OCI-LY1 (cell line): ENCODE measurements around the gene PHC1.

ENCODE experiments used
- CTCF ChIP-seq: fragments of 200-600 bp; sonication (generic), shearing (Covaris generic); IDR thresholded peaks from 2 replicates; pipeline ENCODE4 v1.5.1; 2017; ENCODE audit warnings: mild to moderate bottlenecking, antibody characterized with exemption, low read length, moderate library complexity, mixed read lengths
- EZH2 ChIP-seq: fragments of 200-600 bp; sonication (generic), shearing (Covaris generic); IDR thresholded peaks from 2 replicates; pipeline ENCODE4 v1.8.0; 2017; ENCODE audit warnings: borderline replicate concordance, mixed run types, mild to moderate bottlenecking, antibody characterized with exemption, low read length, moderate library complexity, mixed read lengths

GRCh38 chr12:8969861-8970411 lies 55.6 kb downstream of the PHC1 start:
- no peak for TF ChIP-seq CTCF
- no peak for TF ChIP-seq EZH2
